Measurements from ENCODE around the gene KLRC3.
"Not testable (repeated sequence)": the region's sequence is repeated elsewhere in the genome, so short reads cannot be mapped to it uniquely, and the experiment has no call there.

Gene KLRC3

DNA sequence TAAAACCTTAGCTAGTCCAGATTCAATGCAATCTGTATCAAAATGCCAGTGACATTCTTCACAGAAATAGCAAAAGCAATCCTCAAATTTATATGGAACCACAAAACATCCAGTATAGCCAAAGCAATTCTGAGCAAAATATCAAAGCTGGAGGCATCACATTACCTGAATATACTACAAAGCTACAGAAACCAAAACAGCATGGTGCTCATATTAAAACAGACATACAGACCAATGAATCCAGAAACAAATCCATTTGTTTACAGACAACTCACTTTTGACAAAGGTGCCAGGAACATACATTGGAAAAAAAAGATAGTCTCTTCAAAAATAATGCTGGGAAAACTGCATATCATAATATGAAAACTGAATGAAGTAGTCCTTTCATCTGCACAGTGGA lies 15.6 kb downstream of the KLRC3 start:
- DNase-seq (ENCODE audit: low read depth in 1 of 2, low spot score in 1 of 2): no peak

DNA sequence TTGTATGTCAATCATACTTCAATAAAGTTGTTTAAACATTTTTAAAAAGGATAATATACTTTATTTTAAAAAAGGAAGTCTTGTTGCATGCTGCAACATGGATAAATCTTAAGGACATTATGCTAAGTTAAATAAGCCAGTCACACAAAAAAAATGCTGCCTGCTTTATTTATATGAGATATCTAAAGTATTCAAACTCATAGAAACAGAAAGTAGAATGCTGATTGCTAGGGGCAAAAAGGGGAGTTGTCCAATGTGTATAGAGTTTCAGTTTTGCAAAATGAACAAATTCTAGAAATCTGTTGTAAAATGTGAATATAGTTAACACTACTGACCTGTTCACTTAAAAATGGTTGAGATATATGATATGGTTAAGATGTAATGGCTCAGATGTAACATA lies 19.6 kb downstream of the KLRC3 start:
- DNase-seq (ENCODE audit: low read depth in 1 of 2, low spot score in 1 of 2): no peak

DNA sequence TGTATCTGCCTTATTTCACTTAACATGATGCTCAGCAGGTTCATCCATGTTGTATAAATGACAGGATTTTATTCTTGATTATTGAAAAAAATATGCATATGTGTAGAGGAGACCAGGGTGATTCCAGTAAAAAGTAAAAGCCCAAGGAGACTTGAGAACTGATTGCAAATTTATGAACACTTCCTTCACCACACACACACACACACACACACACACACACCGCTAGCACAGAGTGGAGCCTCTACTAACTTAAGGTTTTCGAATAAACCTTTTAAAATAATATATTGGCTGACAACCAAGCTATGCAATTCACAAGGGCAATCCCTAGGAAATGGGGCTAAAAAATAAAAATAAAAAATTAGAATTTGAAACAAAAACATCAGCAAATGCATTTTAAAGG lies 22.2 kb downstream of the KLRC3 start:
- no peak for DNase-seq (ENCODE audit: low read depth in 1 of 2, low spot score in 1 of 2)

DNA sequence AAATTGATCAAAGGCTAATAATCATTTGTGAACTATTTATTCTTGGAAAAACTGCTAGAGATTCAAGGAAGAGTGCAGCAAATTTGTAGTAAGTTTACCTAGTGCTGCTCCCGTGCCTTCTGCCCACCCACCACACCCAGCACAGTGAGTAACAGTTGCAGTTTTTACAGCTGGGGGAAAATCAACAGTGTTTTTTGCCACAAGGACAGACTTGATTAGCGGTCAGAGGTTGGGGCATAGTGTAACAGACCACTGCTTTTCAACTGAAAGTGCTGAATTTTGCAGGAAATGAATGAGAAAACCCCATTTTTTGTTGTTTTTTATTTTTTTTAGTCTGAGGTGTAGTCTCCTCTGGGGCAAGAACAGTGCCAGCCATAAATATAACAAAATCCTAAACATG lies 23.1 kb downstream of the KLRC3 start:
- DNase-seq (ENCODE audit: low read depth in 1 of 2, low spot score in 1 of 2): no peak

DNA sequence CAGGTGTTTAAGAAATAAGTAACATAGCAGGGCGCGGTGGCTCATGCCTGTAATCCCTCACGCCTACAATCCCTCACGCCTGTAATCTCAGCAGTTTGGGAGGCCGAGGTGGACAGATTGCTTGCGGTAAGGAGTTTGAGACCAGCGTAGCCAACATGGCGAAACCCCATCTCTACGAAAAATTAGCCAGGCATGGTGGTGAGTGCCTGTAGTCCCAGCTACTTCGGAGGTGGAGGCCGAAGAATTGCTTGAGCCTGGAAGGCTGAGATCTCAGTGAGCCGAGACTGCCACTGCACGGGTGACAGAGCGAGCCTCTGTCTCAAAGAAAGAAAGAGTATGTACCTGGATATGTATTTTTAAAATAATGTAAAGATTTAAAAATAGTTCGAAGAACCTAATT lies 24.2 kb downstream of the KLRC3 start:
- not testable (repeated sequence) for DNase-seq (ENCODE audit: low read depth in 1 of 2, low spot score in 1 of 2)

DNA sequence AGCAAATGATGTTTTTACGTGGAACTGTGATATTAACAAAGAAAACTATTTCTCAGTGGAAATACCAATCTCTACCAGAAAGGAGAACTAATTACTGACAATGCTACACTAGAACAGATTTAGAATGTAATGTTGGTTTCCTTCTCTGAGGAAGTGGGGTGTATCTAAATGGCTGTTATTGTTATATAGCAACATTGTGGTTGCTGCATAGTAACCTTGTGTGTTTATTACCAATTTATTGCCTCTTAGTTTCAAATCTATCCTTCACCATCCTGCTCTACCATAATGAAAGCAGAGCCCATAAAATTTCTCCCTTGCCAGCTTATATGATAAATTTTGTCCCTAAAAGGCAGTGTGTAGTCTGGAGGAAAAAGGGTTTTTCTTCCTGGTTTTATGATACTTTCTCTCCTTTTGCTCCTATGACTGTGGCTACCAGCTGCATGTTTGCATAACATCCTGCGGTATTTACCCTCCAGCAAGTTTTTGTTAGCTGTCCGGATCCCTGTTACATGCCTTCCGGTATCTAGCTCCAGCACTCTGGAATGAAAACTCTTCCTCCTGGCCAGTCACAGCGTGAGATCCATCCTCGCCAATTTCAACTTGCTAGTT lies 24.9 kb downstream of the KLRC3 start:
- DNase-seq (ENCODE audit: low read depth in 1 of 2, low spot score in 1 of 2): no peak

DNA sequence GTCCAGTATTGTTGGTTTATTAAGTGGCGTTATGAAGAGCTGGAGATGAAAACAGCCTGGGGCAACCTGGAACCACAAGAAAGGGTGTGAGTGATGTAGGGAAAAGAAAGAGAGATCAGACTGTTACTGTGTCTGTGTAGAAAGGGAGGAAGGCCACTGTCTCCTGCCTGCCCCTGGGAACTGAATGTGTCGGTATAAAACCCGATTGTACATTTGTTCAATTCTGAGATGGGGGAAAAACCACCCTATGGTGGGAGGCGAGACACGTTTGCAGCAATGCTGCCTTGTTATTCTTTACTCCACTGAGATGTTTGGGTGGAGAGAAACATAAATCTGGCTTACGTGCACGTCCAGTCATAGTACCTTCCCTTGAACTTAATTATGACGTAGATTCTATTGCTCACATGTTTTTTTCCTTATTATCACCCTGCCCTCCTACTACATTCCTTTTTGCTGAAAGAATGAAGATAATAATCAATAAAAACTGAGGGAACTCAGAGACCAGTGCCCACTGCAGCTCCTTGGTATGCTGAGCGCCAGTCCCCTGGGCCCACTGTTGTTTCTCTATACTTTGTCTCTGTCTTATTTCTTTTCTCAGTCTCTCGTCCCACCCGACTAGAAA lies 25.8 kb downstream of the KLRC3 start:
- DNase-seq (ENCODE audit: low read depth in 1 of 2, low spot score in 1 of 2): not testable (repeated sequence)

DNA sequence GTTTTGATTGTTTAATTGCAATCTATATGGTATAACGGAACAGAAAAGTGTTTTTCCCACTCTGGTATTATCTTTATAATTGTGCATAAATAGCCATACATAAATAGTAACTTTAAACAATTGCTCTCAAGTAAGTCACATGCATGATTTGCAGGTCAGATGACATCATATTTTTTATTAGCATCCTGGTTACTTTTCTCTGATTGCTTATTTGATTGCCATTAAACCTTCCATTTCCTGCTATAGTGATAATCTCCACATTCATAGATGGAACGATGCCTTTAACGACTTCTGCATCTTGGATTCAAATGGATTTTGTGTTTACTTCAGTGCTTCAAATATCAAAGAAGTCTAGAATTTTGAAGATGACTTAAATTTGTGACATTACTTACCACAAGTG lies 27.1 kb downstream of the KLRC3 start:
- no peak for DNase-seq (ENCODE audit: low read depth in 1 of 2, low spot score in 1 of 2)

DNA sequence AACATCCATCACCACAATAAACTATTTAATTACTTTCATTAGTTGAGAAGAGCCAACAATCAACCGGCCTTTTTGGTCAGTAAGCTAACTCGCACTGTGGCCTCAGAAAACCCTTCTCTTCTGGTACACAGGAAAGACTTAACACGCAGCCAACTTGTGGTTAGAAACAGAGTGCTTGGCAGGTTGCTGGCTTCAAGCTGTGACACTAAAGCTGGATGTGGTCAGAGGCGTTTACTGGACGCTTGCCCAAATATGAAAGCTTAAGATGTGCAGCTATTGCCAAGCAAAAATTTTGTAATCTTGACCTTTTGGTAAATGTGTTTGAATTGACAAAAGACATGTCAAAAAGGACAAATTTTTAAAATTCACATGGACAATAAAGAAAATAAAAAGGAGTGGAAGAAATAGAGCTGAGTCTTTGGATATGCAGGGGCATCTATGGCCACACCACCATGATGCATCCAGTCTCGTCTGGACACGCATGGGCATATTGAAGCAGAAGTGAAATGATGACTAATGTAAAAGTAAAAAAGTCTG lies 27.9 kb downstream of the KLRC3 start:
- no peak for DNase-seq (ENCODE audit: low read depth in 1 of 2, low spot score in 1 of 2)

DNA sequence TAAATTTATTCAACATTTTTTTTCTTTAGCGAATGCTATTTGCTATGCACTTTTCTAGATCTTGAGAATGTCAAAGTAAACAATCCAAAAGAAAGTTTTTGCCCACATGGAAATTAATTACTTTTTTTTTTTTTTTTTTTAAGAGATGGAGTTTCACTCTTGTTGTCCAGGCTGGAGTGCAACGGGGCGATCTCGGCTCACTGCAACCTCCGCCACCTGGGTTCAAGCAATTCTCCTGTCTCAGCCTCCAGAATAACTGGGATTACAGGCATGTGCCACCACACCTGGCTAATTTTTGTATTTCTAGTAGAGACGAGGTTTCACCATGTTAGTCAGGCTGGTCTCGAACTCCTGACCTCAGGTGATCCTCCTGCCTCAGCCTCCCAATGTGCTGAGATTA lies 29.4 kb downstream of the KLRC3 start:
- DNase-seq (ENCODE audit: low read depth in 1 of 2, low spot score in 1 of 2): not testable (repeated sequence)

DNA sequence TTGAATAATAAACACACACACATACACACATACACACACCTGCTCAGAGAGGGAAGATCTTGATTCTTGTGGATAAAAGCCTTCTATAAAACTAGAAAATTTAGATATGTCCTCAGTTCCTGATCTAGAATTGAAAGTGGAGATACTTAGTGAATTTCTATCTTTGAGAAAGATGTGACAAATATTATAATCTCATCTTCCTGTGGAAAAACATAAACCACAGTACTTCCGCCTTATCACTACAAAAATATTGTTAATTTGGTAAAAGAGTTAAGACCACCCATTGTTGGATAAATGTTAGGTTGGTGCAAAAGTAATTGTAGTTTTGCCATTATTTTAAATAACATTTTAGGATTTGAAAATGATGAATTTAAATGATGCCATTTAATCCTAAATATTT lies 30.5 kb downstream of the KLRC3 start, which contains the start of gene KLRK1:
TSS of gene KLRK1 (minus strand) at position 138 of the 400 bp plus-strand sequence. CDS start 1,231 bp downstream, outside the sequence.
- no peak for DNase-seq (ENCODE audit: low read depth in 1 of 2, low spot score in 1 of 2)

DNA sequence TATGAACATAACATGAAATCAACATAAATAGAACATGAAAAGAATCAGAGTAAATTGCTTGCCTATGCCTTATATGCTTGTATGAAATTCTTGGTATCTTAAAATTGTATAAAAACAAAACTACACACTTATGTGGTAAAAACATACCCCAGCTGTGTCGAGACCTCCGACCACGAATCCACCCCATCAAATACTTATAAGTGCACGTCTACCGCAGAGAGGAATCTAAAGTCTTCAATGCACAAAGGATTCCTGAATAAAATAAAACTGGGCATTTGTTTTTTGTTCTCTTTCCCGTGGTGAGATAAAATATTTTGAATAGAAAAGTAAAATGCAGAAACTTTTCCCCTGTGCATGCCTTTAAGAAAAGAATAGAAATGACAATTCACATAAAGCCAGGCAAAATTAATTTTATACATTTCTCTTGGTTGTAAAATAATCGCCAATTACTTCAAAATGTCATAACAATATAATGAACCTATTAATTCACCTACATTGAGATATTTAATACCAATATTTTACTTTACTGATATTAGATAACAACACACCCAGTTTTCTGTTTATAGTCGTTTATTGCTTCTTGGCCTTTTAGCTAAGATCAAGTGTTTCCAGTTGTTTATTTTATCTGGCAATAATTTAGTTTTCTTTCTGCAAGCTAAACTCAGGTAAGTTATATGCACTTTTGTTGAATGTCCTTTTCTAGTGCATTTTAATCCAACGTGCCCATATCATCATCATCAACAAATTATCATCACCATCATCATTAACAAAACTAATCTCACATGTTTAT lies 31.6 kb downstream of the KLRC3 start:
- no peak for DNase-seq (ENCODE audit: low read depth in 1 of 2, low spot score in 1 of 2)

DNA sequence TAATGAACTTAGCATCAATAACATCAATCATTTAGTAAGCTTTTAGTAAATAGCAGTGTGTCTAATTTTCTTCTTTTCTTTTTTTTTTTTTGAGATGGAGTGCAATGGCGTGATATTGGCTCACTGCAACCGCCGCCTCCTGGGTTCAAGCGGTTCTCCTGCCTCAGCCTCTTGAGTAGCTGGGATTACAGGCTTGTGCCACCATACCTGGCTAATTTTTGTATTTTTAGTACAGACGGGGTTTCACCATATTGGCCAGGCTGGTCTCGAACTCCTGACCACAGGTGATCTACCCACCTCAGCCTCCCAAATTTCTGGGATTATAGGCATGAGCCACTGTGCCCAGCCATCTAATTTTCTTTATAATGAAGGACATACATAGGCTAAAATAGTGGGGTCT lies 32.9 kb downstream of the KLRC3 start:
- not testable (repeated sequence) for DNase-seq (ENCODE audit: low read depth in 1 of 2, low spot score in 1 of 2)

DNA sequence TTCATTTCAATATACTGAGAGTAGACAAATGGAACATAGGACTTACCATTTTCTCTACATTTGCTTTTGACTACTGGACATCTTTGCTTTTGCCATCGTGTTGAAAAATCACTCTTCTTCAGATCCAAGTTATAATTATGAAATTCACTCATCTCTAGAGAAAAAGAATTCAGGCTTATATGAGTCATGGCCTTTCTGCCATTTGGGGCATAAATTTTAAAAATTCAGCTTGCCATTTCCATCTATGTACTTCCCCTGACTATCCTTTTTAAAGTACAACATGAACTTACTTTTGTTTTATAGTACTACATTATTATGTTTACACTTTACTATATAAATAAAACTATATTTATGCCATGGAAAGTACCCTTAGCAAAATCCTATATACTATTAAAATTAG lies 33.5 kb downstream of the KLRC3 start:
- no peak for DNase-seq (ENCODE audit: low read depth in 1 of 2, low spot score in 1 of 2)

DNA sequence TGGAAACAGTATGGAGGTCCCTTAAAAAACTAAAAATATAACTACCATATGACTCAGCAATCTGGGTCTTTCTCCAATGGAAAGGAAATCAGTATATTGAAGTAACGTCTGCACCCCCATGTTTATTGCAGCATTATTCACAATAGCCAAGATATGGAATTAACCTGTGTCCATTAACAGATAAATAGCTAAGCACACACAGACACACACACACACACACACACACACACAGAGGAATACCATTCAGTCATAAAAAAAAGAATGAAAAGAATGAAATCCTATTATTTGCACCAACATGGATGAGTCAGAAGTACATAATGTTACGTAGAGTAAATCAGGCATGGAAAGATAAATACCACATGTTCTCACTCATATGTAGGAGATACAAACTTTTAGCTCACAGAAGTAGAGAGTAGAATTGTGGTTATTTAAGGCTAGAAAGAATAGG lies 35.2 kb downstream of the KLRC3 start:
- DNase-seq (ENCODE audit: low read depth in 1 of 2, low spot score in 1 of 2): no peak

DNA sequence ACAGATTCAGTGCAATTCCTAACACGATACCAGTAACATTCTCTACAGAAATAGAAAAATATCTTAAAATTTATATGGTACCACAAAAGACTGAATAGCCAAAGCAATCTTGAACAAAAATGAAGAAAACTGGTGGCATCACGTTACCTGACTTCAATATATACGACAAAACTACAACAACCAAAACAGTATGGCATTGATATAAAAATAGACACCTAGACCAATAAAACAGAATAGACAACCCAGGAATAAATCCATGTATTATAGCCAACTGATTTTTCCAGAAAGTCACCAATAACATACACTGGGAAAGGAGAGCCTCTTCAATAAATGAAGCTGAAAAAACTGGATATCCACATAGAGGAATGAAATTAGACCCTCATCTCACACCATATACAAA lies 36.2 kb downstream of the KLRC3 start:
- DNase-seq (ENCODE audit: low read depth in 1 of 2, low spot score in 1 of 2): no peak

DNA sequence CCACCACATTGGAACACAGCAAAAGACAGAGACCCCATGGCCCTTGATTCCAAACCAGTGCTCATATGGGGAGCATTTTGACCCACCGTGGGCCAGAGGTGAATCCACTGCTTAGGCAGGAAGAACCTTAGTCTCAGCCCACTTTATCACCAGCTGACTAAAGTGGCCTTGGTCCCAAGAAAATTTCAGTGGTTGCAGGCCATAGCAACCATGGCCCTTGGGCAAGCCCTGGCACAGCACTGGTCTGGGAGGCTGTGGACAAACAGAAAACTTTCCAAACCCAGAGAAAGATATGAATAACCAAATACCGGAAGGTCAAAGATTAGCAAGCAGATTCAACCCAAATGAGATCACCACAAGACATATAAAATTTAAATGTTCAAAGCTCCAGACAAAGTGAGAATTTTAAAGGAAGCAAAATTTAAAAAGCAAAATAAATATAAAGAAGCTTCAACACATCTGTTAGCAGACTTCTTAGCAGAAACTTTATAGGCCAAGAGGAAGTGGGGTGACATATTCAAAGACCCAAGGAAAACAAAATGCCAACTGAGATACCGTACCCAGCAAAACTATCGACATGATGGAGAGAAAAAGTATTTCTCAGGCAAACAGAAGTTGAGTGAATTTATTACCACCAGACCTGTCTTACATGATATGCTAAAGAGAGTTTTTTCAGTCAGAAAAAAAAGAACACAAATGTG lies 38.3 kb downstream of the KLRC3 start:
- no peak for DNase-seq (ENCODE audit: low read depth in 1 of 2, low spot score in 1 of 2)

DNA sequence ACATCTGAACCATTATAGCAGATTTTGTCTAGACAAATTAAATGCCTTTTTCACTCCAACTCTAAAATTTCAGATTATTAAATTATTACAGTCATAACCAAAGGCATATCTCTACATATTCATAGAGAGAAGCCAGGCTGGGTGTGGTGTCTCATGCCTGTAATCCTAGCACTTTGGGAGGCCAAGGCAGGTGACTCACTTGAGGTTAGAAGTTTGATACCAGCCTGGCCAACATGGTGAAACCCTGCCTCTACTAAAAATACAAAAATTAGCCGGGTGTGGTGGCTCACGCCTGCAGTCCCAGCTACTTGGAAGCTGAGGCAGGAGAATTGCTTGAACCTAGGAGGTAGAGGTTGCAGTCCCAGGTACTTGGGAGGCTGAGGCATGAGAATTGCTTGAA lies 41.7 kb downstream of the KLRC3 start:
- not testable (repeated sequence) for DNase-seq (ENCODE audit: low read depth in 1 of 2, low spot score in 1 of 2)

DNA sequence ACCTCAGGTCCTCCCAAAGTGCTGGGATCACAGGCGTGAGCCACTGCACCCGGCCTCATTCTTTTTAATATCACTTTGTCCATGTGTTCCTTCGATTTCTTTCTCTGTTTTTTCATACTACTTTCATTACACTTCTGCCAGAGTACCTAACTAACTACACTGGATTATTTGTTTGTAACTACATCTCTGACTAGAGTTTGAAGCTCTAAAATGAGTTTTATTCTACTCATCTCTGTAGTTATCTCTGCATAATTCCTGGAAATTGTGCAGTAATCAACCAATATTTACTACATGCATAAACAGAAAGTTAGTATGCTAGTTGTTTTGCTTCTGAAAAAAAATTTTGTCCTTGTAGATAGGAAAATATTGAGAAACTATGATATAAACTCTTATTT lies 45.8 kb downstream of the KLRC3 start:
- no peak for DNase-seq (ENCODE audit: low read depth in 1 of 2, low spot score in 1 of 2)

DNA sequence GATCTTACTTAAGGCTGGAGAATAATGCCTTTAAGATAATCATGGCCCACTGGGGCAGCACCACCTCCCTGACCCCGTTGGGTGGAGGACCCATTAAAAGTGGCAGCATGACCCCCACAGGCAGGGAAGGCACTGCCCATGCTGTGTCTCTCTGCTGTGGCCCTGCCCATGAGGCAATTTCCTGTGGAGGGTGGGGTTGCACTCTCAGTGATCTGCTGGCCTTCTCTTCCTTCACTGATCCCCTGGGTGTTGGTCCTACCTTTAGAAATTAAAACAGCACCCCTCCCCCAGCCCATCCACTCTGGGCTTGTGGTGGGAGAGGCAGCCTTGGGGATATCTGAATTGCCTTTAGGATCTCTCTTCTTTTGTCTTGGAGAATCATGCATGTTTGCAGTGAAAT lies 47.8 kb downstream of the KLRC3 start:
- no peak for DNase-seq (ENCODE audit: low read depth in 1 of 2, low spot score in 1 of 2)

DNA sequence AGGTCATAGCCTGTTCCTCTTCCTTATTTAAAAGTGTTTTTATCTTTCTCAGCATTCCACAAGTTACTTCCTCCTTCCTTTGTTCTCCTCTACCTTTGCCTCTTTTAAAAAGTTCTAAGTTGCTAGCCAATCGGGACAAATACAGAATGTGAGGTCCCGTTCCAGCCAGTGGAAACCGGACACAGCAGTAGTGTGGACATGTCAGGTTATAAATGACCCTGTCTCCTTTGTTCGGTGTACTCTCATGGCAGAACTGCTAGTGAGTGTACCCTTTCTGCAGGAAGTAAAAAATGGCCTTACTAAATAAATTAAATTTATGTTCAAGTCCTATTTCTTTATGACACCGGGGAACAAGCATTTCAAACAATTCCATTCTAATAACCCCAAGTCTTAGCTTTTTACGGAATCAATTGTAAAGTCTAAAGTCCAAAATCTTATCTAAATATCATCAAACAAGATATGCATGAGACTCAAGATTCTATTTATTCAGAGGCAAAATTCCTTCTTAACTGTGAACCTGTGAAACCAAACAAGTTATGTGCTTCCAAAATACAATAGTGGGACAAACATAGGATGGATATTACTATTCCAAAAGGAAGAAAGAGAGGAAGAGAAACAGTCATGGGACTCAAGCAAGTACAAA lies 48.4 kb downstream of the KLRC3 start:
- not testable (repeated sequence) for DNase-seq (ENCODE audit: low read depth in 1 of 2, low spot score in 1 of 2)

Measured in activated T-helper 1 cell treated with anti-CD3 and anti-CD28 coated beads, Interleukin-2, amount 50 U/mL, for 16 hours (primary cell).